Islet of Langerhans (tissue), 1 donor: ENCODE results near the gene PCIF1.
"Not testable (repeated sequence)": the region's sequence is repeated elsewhere in the genome, so short reads cannot be mapped to it uniquely, and the experiment has no call there.

Experiments
- FAIRE-seq: peaks from one replicate; lab custom pipeline; 2011; peaks lifted over from hg19 to GRCh38; lab: Jason Lieb, UNC

The PCIF1 gene

GRCh38 chr20:45994761-45995493 is 60.4 kb downstream of the PCIF1 start:
- FAIRE-seq = no peak

- FAIRE-seq = not testable (repeated sequence)
These were observed 61.1 kb downstream of the PCIF1 start for GRCh38 chr20:45995495-45996097.

- FAIRE-seq = no peak
These were observed 62.7 kb downstream of the PCIF1 start for GRCh38 chr20:45997187-45997586.
